ENCODE results near the gene TBL3. TPM values are rescaled to one million over a fixed set of nuclear protein-coding genes. Genes with fewer than 3 reads are reported as not detected.

TBL3 gene
- total RNA-seq, 1 donor from 2014 or later, result 24.4 TPM

GRCh38 chr16:2019518-2019920 is 47.7 kb downstream of the TBL3 start, which contains the start of gene NPW:
NPW (plus strand) TSS chr16:2019785.
- H3K9ac ChIP-seq (ENCODE audit: low read length), result no peak within 1 kb of the TSS
- no peak within 1 kb of the TSS for H3K4me3 Mint-ChIP-seq (ENCODE audit: unreplicated experiment)
- H3K9me3 ChIP-seq (ENCODE audit: insufficient read depth, low read depth, low read length), result no peaks in the 10 kb centered on the region
- no peaks in the 10 kb centered on the region for H4K20me1 ChIP-seq (ENCODE audit: insufficient read depth, low read length)
- H3K27ac Mint-ChIP-seq (ENCODE audit: unreplicated experiment), result no peak within 1 kb of the TSS
- peak within 1 kb of the TSS; percentile 63 for H2AFZ ChIP-seq (ENCODE audit: low read depth, low read length)
- no peak for FAIRE-seq
- peak within 1 kb of the TSS; percentile 23 for H3K4me3 ChIP-seq (ENCODE audit: insufficient read depth, low read depth, low read length)
- peak within 1 kb of the TSS; percentile 74 for H3K4me2 ChIP-seq (ENCODE audit: low read length)
- H3K9me3 Mint-ChIP-seq (ENCODE audit: unreplicated experiment), result no peaks in the 10 kb centered on the region
- H3K4me1 Mint-ChIP-seq (ENCODE audit: low read depth, unreplicated experiment), result peaks cover 1% of the 10 kb centered on the region
- no peaks in the 10 kb centered on the region for H3K36me3 Mint-ChIP-seq (ENCODE audit: low read depth, unreplicated experiment)
- DNase-seq (ENCODE audit: low read depth), result no peak
- no peaks in the 10 kb centered on the region for H3K36me3 ChIP-seq (ENCODE audit: insufficient read depth, low read length)
- no peaks in the 10 kb centered on the region for H3K27me3 ChIP-seq (ENCODE audit: insufficient read depth, low read length)
- H3K27ac ChIP-seq (ENCODE audit: low read depth, low read length), result no peak within 1 kb of the TSS
- TF ChIP-seq EZH2 (IDR thresholded peaks at IDR 0.05; ENCODE audit: insufficient read depth, low read length), result no peak
- TF ChIP-seq CTCF (IDR thresholded peaks at IDR 0.05; ENCODE audit: insufficient read depth, low read depth, low read length), result no peak
- peaks cover 20% of the 10 kb centered on the region for H3K27me3 Mint-ChIP-seq (ENCODE audit: low read depth, unreplicated experiment)
- H3K4me1 ChIP-seq (ENCODE audit: insufficient read depth, low read length), result peaks cover 15% of the 10 kb centered on the region
- no peaks in the 10 kb centered on the region for H3K79me2 ChIP-seq (ENCODE audit: insufficient read depth, low read length)

- Mint-ChIP-seq H3K27ac (ENCODE audit: unreplicated experiment) (no peak overlapping the region), H3K4me3 (ENCODE audit: unreplicated experiment) (no peak overlapping the region)
- peak; percentile 62 for TF ChIP-seq EZH2 (IDR thresholded peaks at IDR 0.05; ENCODE audit: insufficient read depth, low read length)
- TF ChIP-seq CTCF (IDR thresholded peaks at IDR 0.05; ENCODE audit: insufficient read depth, low read depth, low read length), result no peak
Observed at GRCh38 chr16:2019921-2020831, 48.3 kb downstream of the TBL3 start.

GRCh38 chr16:2022723-2023091 is 50.9 kb downstream of the TBL3 start:
- H3K9ac ChIP-seq (ENCODE audit: low read length), result peak overlapping the region; percentile 66
- peaks cover 1% of the 10 kb centered on the region for H3K4me1 Mint-ChIP-seq (ENCODE audit: low read depth, unreplicated experiment)
- no peaks in the 10 kb centered on the region for H3K36me3 Mint-ChIP-seq (ENCODE audit: low read depth, unreplicated experiment)
- no peak for FAIRE-seq
- H3K27me3 Mint-ChIP-seq (ENCODE audit: low read depth, unreplicated experiment), result peaks cover 18% of the 10 kb centered on the region
- peak overlapping the region; percentile 94 for H3K4me2 ChIP-seq (ENCODE audit: low read length)
- peak overlapping the region; percentile 78 for H3K27ac Mint-ChIP-seq (ENCODE audit: unreplicated experiment)
- no peak for TF ChIP-seq EZH2 (IDR thresholded peaks at IDR 0.05; ENCODE audit: insufficient read depth, low read length)
- TF ChIP-seq CTCF (IDR thresholded peaks at IDR 0.05; ENCODE audit: insufficient read depth, low read depth, low read length), result no peak
- H3K4me3 ChIP-seq (ENCODE audit: insufficient read depth, low read depth, low read length), result peak overlapping the region; percentile 32
- peak overlapping the region; percentile 71 for H3K4me3 Mint-ChIP-seq (ENCODE audit: unreplicated experiment)
- H4K20me1 ChIP-seq (ENCODE audit: insufficient read depth, low read length), result peaks cover 3% of the 10 kb centered on the region
- no peak overlapping the region for H3K27ac ChIP-seq (ENCODE audit: low read depth, low read length)
- peaks cover 20% of the 10 kb centered on the region for H3K4me1 ChIP-seq (ENCODE audit: insufficient read depth, low read length)
- H3K27me3 ChIP-seq (ENCODE audit: insufficient read depth, low read length), result no peaks in the 10 kb centered on the region
- H3K36me3 ChIP-seq (ENCODE audit: insufficient read depth, low read length), result no peaks in the 10 kb centered on the region
- no peaks in the 10 kb centered on the region for H3K9me3 ChIP-seq (ENCODE audit: insufficient read depth, low read depth, low read length)
- peak; percentile 47 for DNase-seq (ENCODE audit: low read depth)
- H3K79me2 ChIP-seq (ENCODE audit: insufficient read depth, low read length), result peaks cover 5% of the 10 kb centered on the region
- H3K9me3 Mint-ChIP-seq (ENCODE audit: unreplicated experiment), result no peaks in the 10 kb centered on the region
- peak overlapping the region; percentile 96 for H2AFZ ChIP-seq (ENCODE audit: low read depth, low read length)

More at GRCh38 chr16:2019921-2020831, 48.3 kb downstream of the TBL3 start:
- peak overlapping the region; percentile 74 for H3K4me2 ChIP-seq (ENCODE audit: low read length)
- FAIRE-seq (no peak), DNase-seq (ENCODE audit: low read depth) (no peak)
- no peaks in the 10 kb centered on the region for H3K27me3 ChIP-seq (ENCODE audit: insufficient read depth, low read length)
- H3K79me2 ChIP-seq (ENCODE audit: insufficient read depth, low read length), result no peaks in the 10 kb centered on the region
- peaks cover 20% of the 10 kb centered on the region for H3K27me3 Mint-ChIP-seq (ENCODE audit: low read depth, unreplicated experiment)
- H3K9me3 Mint-ChIP-seq (ENCODE audit: unreplicated experiment), result no peaks in the 10 kb centered on the region
- peak overlapping the region; percentile 23 for H3K4me3 ChIP-seq (ENCODE audit: insufficient read depth, low read depth, low read length)
- H2AFZ ChIP-seq (ENCODE audit: low read depth, low read length), result peak overlapping the region; percentile 63
- no peaks in the 10 kb centered on the region for H3K36me3 Mint-ChIP-seq (ENCODE audit: low read depth, unreplicated experiment)
- peaks cover 15% of the 10 kb centered on the region for H3K4me1 ChIP-seq (ENCODE audit: insufficient read depth, low read length)
- H3K9me3 ChIP-seq (ENCODE audit: insufficient read depth, low read depth, low read length), result no peaks in the 10 kb centered on the region
- H3K4me1 Mint-ChIP-seq (ENCODE audit: low read depth, unreplicated experiment), result peaks cover 1% of the 10 kb centered on the region
- no peaks in the 10 kb centered on the region for H3K36me3 ChIP-seq (ENCODE audit: insufficient read depth, low read length)
- H3K9ac ChIP-seq (ENCODE audit: low read length), result no peak overlapping the region
- H4K20me1 ChIP-seq (ENCODE audit: insufficient read depth, low read length), result no peaks in the 10 kb centered on the region
- no peak overlapping the region for H3K27ac ChIP-seq (ENCODE audit: low read depth, low read length)
